PC-3 (cell line): Measurements from ENCODE around the gene TRMT112. TPM values are rescaled to one million over a fixed set of nuclear protein-coding genes. Genes with fewer than 3 reads are reported as not detected.
A peak's percentile ranks its signal among the peaks of the same experiment; 100 is the strongest.

Source experiments
- ATAC-seq: fragments of 200-7000 bp; cut with Tn5 transposase; 2 replicates; pipeline ENCODE4 v1.9.1; 2020; ENCODE audit warnings: mild to moderate bottlenecking, moderate library complexity
- BruUV-seq: library from RNA; stranded (reverse); fragments of 400-500 nt; replicated peaks from 2 replicates; lab custom pipeline; 2021; lab: Mats Ljungman, UMichigan
- CTCF ChIA-PET: fragments of 300-600 bp; sonication (Branson Sonifier 250); formaldehyde crosslinking; loops from one replicate; lab custom pipeline; 2022; ENCODE audit warnings: antibody characterized with exemption; lab: Charles Lee
- POLR2A ChIA-PET: fragments of 300-600 bp; sonication (Branson Sonifier 250); formaldehyde crosslinking; loops from one replicate; lab custom pipeline; 2022; ENCODE audit warnings: antibody characterized with exemption; ENCODE audit not compliant: unreplicated experiment; lab: Charles Lee
- DNase-seq: peaks from one replicate; pipeline ENCODE4 v3.0.0-alpha.2; 2015
- H2AFZ ChIP-seq: fragments of 300-600 bp; sonication (generic); 2 replicates; pipeline ENCODE4 v1.6.0; 2016; ENCODE audit warnings: antibody characterized with exemption, low read length
- H3F3A ChIP-seq: fragments of 300-600 bp; sonication (generic); one replicate; pipeline ENCODE4 v1.6.0; 2017; ENCODE audit warnings: antibody characterized with exemption, low read length, control low read depth, mild to moderate bottlenecking; ENCODE audit not compliant: unreplicated experiment
- H3K27ac ChIP-seq: fragments of 300-600 bp; sonication (generic); 2 replicates; pipeline ENCODE4 v1.5.1; 2016; ENCODE audit warnings: mild to moderate bottlenecking, low read length
- H3K27me3 ChIP-seq: fragments of 300-600 bp; sonication (generic); 2 replicates; pipeline ENCODE4 v1.6.1; 2016; ENCODE audit warnings: low read length, mixed read lengths
- H3K36me3 ChIP-seq: fragments of 300-600 bp; sonication (generic); 2 replicates; pipeline ENCODE4 v1.6.1; 2016; ENCODE audit warnings: low read depth, mixed run types, low read length, mixed read lengths
- H3K4me1 ChIP-seq: fragments of 300-600 bp; sonication (generic); 2 replicates; pipeline ENCODE4 v1.5.1; 2016; ENCODE audit warnings: low read length; ENCODE audit not compliant: insufficient read depth
- H3K4me2 ChIP-seq: fragments of 300-600 bp; sonication (generic); 2 replicates; pipeline ENCODE4 v1.6.0; 2016; ENCODE audit warnings: low read length
- H3K4me3 ChIP-seq: fragments of 300-600 bp; sonication (generic); 2 replicates; pipeline ENCODE4 v1.5.1; 2016; ENCODE audit warnings: mild to moderate bottlenecking, low read length, mixed read lengths
- H3K79me2 ChIP-seq: fragments of 300-600 bp; sonication (generic); 2 replicates; pipeline ENCODE4 v1.6.1; 2017; ENCODE audit warnings: low read length, mixed read lengths
- H3K9ac ChIP-seq: fragments of 300-600 bp; sonication (generic); 2 replicates; pipeline ENCODE4 v1.6.0; 2016; ENCODE audit warnings: mild to moderate bottlenecking, low read length
- H3K9me2 ChIP-seq: fragments of 300-600 bp; sonication (generic); replicated peaks from 2 replicates; pipeline ENCODE4 v1.6.1; 2016; ENCODE audit warnings: mixed run types, low read length, mixed read lengths
- H3K9me3 ChIP-seq: fragments of 300-600 bp; sonication (generic); 2 replicates; pipeline ENCODE4 v1.6.1; 2016; ENCODE audit warnings: low read length, mixed read lengths
- H4K20me1 ChIP-seq: fragments of 300-600 bp; sonication (generic); 2 replicates; pipeline ENCODE4 v1.6.1; 2016; ENCODE audit warnings: low read length, mixed read lengths
- CTCF ChIP-seq: fragments of 300-600 bp; sonication (generic); conservative IDR thresholded peaks from 2 replicates; pipeline ENCODE4 v1.5.1; 2017; ENCODE audit warnings: antibody characterized with exemption, low read depth, mild to moderate bottlenecking, low read length
- EZH2 ChIP-seq: fragments of 300-600 bp; sonication (generic); IDR thresholded peaks from one replicate; pipeline ENCODE4 v1.6.1; 2017; ENCODE audit warnings: antibody characterized with exemption, mild to moderate bottlenecking, low read length; ENCODE audit not compliant: unreplicated experiment
- EZH2phosphoT487 ChIP-seq: fragments of 300-600 bp; sonication (generic); IDR thresholded peaks from 2 replicates; pipeline ENCODE4 v1.6.1; 2018; ENCODE audit warnings: mild to moderate bottlenecking, antibody characterized with exemption, low read length, borderline replicate concordance
- intact Hi-C: fragments of 100-400 bp; cut with micrococcal nuclease; formaldehyde crosslinking; loops from 2 replicates; pipeline ENCODE4 v1.9.0; 2023
- total RNA-seq: library from RNA; depleted of rRNA; stranded (reverse); fragments of >200 nt; gene quantifications from 2 replicates; pipeline ENCODE4 v1.2.3, GENCODE V29; 2014

TRMT112 gene
- total RNA-seq, 1 experiment from 2014 or later, result 812 TPM

GRCh38 chr11:64361659-64362058 is 44.3 kb upstream of the TRMT112 start:
- no peak overlapping the region for H3K4me3 ChIP-seq
- H2AFZ ChIP-seq, result no peak overlapping the region
- BruUV-seq, result no TSS peak
- no peaks in the 10 kb centered on the region for H3K27me3 ChIP-seq
- H3K27ac ChIP-seq, result no peak overlapping the region
- H3K79me2 ChIP-seq, result peaks cover 28% of the 10 kb centered on the region
- no peaks in the 10 kb centered on the region for H3K9me3 ChIP-seq
- ATAC-seq (no peak), DNase-seq (no peak)
- peaks cover 36% of the 10 kb centered on the region for H3K4me1 ChIP-seq
- H3K4me2 ChIP-seq, result no peak overlapping the region
- intact Hi-C loops, result no loop called here
- peaks cover 44% of the 10 kb centered on the region for H3K36me3 ChIP-seq
- POLR2A ChIA-PET, result no interaction called here
- no peak for TF ChIP-seq EZH2
- no peak for TF ChIP-seq CTCF
- TF ChIP-seq EZH2phosphoT487, result no peak
- H4K20me1 ChIP-seq, result peaks cover 11% of the 10 kb centered on the region; the same call in 1 of the 2 replicates
- peaks cover 5% of the 10 kb centered on the region for H3F3A ChIP-seq
- H3K9ac ChIP-seq, result no peak overlapping the region
- CTCF ChIA-PET, result no interaction called here
- H3K9me2 ChIP-seq, result no peaks in the 10 kb centered on the region

GRCh38 chr11:64360448-64360921 is 43.1 kb upstream of the TRMT112 start:
- H3K4me3 ChIP-seq, result peak overlapping the region; percentile 92

More at GRCh38 chr11:64360448-64360921, 43.1 kb upstream of the TRMT112 start:
- Histone ChIP-seq H3K4me1 (peaks cover 32% of the 10 kb centered on the region), H3K9me3 (no peaks in the 10 kb centered on the region), H2AFZ (no peak overlapping the region), H3K4me2 (peak overlapping the region; percentile 96), H3K27ac (no peak overlapping the region), H3K9ac (no peak overlapping the region), H3K9me2 (no peaks in the 10 kb centered on the region), H3K36me3 (peaks cover 35% of the 10 kb centered on the region), H4K20me1 (peaks cover 11% of the 10 kb centered on the region; the same call in 1 of the 2 replicates), H3F3A (no peaks in the 10 kb centered on the region), H3K27me3 (no peaks in the 10 kb centered on the region), H3K79me2 (peaks cover 28% of the 10 kb centered on the region)
- intact Hi-C loops, result no loop called here
- DNase-seq, result no peak
- CTCF ChIA-PET, result interaction anchor here (0.5 kb wide), 1 partner anchor 227 kb away, joined by 3 read pairs; no protein-coding TSS in a partner anchor
- POLR2A ChIA-PET, result interaction anchor here (0.5 kb wide), 1 partner anchor 43 kb away, joined by 3 read pairs; the partner anchor contains the start of gene PRDX5
- no TSS peak for BruUV-seq
- no peak for ATAC-seq
- TF ChIP-seq EZH2phosphoT487 (no peak), EZH2 (no peak), CTCF (no peak)
